HepG2 (cell line): Measurements from ENCODE around the gene TBXAS1. TPM values are rescaled to one million over a fixed set of nuclear protein-coding genes. Genes with fewer than 3 reads are reported as not detected.

Experiments
- ATAD3A ChIP-seq: sonication (generic); formaldehyde crosslinking; IDR thresholded peaks from 2 replicates; pipeline ENCODE4 v1.4.0; 2020; ENCODE audit warnings: missing genetic modification reagents
- BCL3 ChIP-seq: sonication (generic); formaldehyde crosslinking; IDR thresholded peaks from 2 replicates; pipeline ENCODE4 v1.5.1; 2020; ENCODE audit warnings: mild to moderate bottlenecking, missing genetic modification reagents, moderate library complexity
- CEBPB ChIP-seq: IDR thresholded peaks from 2 replicates; pipeline ENCODE4 v1.6.1; 2011; ENCODE audit warnings: low read depth, low read length, improper control_type of control experiment, borderline replicate concordance
- KAT2B ChIP-seq: fragments of 150-350 bp; IDR thresholded peaks from 2 replicates; pipeline ENCODE4 v1.6.1; 2014; ENCODE audit warnings: low read depth, low read length, borderline replicate concordance
- KLF9 ChIP-seq: IDR thresholded peaks from 2 replicates; pipeline ENCODE4 v1.6.1; 2016; ENCODE audit warnings: low read depth
- ZNF318 ChIP-seq: sonication (generic); formaldehyde crosslinking; IDR thresholded peaks from 2 replicates; pipeline ENCODE4 v1.4.0; 2020; ENCODE audit warnings: mild to moderate bottlenecking, missing genetic modification reagents
- ZNF841 ChIP-seq: sonication (generic); formaldehyde crosslinking; IDR thresholded peaks from 2 replicates; pipeline ENCODE4 v1.8.1; 2023; ENCODE audit warnings: missing genetic modification reagents, borderline replicate concordance
- polyA plus RNA-seq, 8 experiments: library from polyadenylated mRNA; depleted of rRNA in 3 of 8; stranded (reverse) in 7 of 8; unstranded in 1 of 8; fragments of >200 nt; fragmentation: Illumina TruSeq in 4 of 8; extraction: Trizol in 4 of 8; gene quantifications; 2 replicates each; pipeline versions ENCODE4 v1.2.1 to v1.2.3, GENCODE V29; 2011 to 2016; ENCODE audit warnings: low read depth in 4 of 8, missing spikeins in 1 of 8, mixed read lengths in 1 of 8; ENCODE audit not compliant: insufficient read depth in 1 of 8
- total RNA-seq, 5 experiments: library from RNA; depleted of rRNA; stranded (reverse); fragments of >200 nt; fragmentation: Illumina TruSeq; extraction: Trizol; gene quantifications; 2 replicates each; pipeline ENCODE4 v1.2.3, GENCODE V29; 2016; ENCODE audit warnings: low read depth in 1 of 5
- TF ChIP-seq, protein P1 (sequence below): sonication (generic); formaldehyde crosslinking; IDR thresholded peaks from 2 replicates; pipeline ENCODE4 v1.8.0; 2022; ENCODE audit warnings: mild to moderate bottlenecking, missing genetic modification reagents, borderline replicate concordance
- TF ChIP-seq, protein P2 (sequence below): sonication (generic); formaldehyde crosslinking; IDR thresholded peaks from 2 replicates; pipeline ENCODE4 v1.5.0; 2020; ENCODE audit warnings: mild to moderate bottlenecking, missing genetic modification reagents
- TF ChIP-seq, protein P3 (sequence below): sonication (generic); formaldehyde crosslinking; conservative IDR thresholded peaks from 2 replicates; pipeline ENCODE4 v1.4.0; 2020; ENCODE audit warnings: missing genetic modification reagents

Gene TBXAS1
- total and polyA plus RNA-seq, 2 of the 13 experiments (the other 11 are each of a cell fraction or from before 2014, with no cell fraction given), result 4.0 to 4.9 TPM

DNA sequence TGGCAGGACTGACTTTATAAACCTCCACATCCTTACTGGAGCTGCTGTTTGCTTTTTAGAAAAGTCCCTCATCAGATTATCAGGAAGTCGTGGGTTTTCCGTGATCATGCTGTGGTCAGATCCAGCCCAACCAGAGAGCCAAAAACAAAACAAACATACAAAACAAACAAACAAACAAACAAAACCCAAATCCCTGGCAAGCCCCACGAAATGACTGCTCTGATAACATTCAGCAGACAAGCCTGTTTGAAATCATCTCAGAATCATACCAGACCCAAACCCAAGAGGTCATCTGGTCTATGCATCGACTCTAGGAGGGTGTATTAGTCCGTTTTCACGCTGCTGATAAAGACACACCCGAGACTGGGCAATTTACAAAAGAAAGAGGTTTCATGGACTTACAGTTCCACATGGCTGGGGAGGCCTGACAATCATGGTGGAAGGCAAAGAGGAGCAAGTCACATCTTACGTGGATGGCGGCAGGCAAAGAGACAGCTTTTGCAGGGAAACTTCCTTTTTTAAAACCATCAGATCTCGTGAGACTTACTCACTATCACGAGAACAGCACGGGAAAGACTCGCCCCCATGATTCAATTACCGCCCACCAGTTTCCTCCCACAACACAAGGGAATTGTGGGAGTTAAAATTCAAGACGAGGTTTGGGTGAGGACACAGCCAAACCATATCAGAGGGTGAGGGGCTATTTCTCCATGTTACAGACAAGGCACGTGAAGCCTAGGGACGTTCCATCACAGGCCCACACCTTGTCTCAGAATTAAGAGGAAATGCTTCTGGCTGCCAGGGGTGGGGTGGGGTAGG, 148.0 kb downstream of the TBXAS1 start (continued):
- no peak for TF ChIP-seq ZNF318 (CRISPR knock-in tag)
- TF ChIP-seq KLF9 (CRISPR knock-in tag), result no peak
- TF ChIP-seq, protein P1, sequence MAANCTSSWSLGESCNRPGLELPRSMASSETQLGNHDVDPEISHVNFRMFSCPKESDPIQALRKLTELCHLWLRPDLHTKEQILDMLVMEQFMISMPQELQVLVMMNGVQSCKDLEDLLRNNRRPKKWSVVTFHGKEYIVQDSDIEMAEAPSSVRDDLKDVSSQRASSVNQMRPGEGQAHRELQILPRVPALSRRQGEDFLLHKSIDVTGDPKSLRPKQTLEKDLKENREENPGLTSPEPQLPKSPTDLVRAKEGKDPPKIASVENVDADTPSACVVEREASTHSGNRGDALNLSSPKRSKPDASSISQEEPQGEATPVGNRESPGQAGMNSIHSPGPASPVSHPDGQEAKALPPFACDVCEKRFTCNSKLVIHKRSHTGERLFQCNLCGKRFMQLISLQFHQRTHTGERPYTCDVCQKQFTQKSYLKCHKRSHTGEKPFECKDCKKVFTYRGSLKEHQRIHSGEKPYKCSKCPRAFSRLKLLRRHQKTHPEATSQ (CRISPR knock-in tag), result no peak
- TF ChIP-seq, protein P2, sequence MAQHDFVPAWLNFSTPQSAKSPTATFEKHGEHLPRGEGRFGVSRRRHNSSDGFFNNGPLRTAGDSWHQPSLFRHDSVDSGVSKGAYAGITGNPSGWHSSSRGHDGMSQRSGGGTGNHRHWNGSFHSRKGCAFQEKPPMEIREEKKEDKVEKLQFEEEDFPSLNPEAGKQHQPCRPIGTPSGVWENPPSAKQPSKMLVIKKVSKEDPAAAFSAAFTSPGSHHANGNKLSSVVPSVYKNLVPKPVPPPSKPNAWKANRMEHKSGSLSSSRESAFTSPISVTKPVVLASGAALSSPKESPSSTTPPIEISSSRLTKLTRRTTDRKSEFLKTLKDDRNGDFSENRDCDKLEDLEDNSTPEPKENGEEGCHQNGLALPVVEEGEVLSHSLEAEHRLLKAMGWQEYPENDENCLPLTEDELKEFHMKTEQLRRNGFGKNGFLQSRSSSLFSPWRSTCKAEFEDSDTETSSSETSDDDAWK, result no peak
- TF ChIP-seq, protein P3, sequence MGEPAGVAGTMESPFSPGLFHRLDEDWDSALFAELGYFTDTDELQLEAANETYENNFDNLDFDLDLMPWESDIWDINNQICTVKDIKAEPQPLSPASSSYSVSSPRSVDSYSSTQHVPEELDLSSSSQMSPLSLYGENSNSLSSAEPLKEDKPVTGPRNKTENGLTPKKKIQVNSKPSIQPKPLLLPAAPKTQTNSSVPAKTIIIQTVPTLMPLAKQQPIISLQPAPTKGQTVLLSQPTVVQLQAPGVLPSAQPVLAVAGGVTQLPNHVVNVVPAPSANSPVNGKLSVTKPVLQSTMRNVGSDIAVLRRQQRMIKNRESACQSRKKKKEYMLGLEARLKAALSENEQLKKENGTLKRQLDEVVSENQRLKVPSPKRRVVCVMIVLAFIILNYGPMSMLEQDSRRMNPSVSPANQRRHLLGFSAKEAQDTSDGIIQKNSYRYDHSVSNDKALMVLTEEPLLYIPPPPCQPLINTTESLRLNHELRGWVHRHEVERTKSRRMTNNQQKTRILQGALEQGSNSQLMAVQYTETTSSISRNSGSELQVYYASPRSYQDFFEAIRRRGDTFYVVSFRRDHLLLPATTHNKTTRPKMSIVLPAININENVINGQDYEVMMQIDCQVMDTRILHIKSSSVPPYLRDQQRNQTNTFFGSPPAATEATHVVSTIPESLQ (CRISPR knock-in tag), result no peak
- no peak for TF ChIP-seq ATAD3A (CRISPR knock-in tag)
- TF ChIP-seq ZNF841 (CRISPR knock-in tag), result no peak
- TF ChIP-seq CEBPB, result no peak
- no peak for TF ChIP-seq BCL3
- TF ChIP-seq KAT2B, result no peak
